Panc1 (cell line): ENCODE data around the gene MYO7B. TPM values are rescaled to one million over a fixed set of nuclear protein-coding genes. Genes with fewer than 3 reads are reported as not detected.

Experiments
- ATAC-seq: fragments of 200-7000 bp; cut with Tn5 transposase; 2 replicates; pipeline ENCODE4 v1.9.1; 2020; ENCODE audit warnings: mild to moderate bottlenecking, moderate library complexity
- BruUV-seq: library from RNA; stranded (reverse); fragments of 400-500 nt; replicated peaks from 2 replicates; lab custom pipeline; 2021; lab: Mats Ljungman, UMichigan
- CTCF ChIA-PET: fragments of 300-600 bp; sonication (Branson Sonifier 250); formaldehyde crosslinking; loops from one replicate; lab custom pipeline; 2022; ENCODE audit warnings: antibody characterized with exemption; lab: Charles Lee
- POLR2A ChIA-PET: fragments of 300-600 bp; sonication (Branson Sonifier 250); formaldehyde crosslinking; loops from one replicate; lab custom pipeline; 2022; ENCODE audit warnings: antibody characterized with exemption; lab: Charles Lee
- DNase-seq: peaks from one replicate; pipeline ENCODE4 v3.0.0-alpha.2; 2010; ENCODE audit warnings: low read depth, low spot score
- H3K27ac ChIP-seq: 2 replicates; pipeline ENCODE4 v1.5.1; 2011; ENCODE audit warnings: mild to moderate bottlenecking, low read length, inconsistent platforms
- H3K27me3 ChIP-seq: fragments of 200-500 bp; sonication (Bioruptor generic); 2 replicates; pipeline ENCODE4 v1.6.0; 2014; ENCODE audit warnings: low read length, inconsistent platforms; ENCODE audit not compliant: control insufficient read depth, insufficient read depth
- H3K36me3 ChIP-seq: fragments of 200-500 bp; sonication (Bioruptor generic); 2 replicates; pipeline ENCODE4 v1.5.1; 2014; ENCODE audit warnings: inconsistent platforms, mild to moderate bottlenecking, low read length, moderate library complexity; ENCODE audit not compliant: control insufficient read depth, insufficient read depth
- H3K4me1 ChIP-seq: 2 replicates; pipeline ENCODE4 v1.5.1; 2011; ENCODE audit warnings: inconsistent platforms, mild to moderate bottlenecking, low read length, moderate library complexity; ENCODE audit not compliant: control insufficient read depth, insufficient read depth
- H3K4me3 ChIP-seq, 2 experiments: 2 replicates each; pipeline ENCODE4 v1.5.1; 2011 to 2012; ENCODE audit warnings: low read depth in 2 of 2, low read length in 2 of 2, mild to moderate bottlenecking in 2 of 2, inconsistent platforms in 1 of 2, moderate library complexity in 1 of 2
- H3K9me3 ChIP-seq: fragments of 200-500 bp; sonication (Bioruptor generic); 2 replicates; pipeline ENCODE4 v1.5.1; 2014; ENCODE audit warnings: low read depth, mild to moderate bottlenecking, inconsistent platforms, low read length, moderate library complexity; ENCODE audit not compliant: control insufficient read depth, insufficient read depth
- POLR2AphosphoS5 ChIP-seq: IDR thresholded peaks from 2 replicates; pipeline ENCODE4 v1.6.1; 2012; ENCODE audit warnings: mild to moderate bottlenecking, low read depth, low read length, moderate library complexity
- SIN3A ChIP-seq: IDR thresholded peaks from 2 replicates; pipeline ENCODE4 v1.6.1; 2012; ENCODE audit warnings: low read depth, mild to moderate bottlenecking, low read length, moderate library complexity, borderline replicate concordance; ENCODE audit not compliant: insufficient read depth
- TCF7L2 ChIP-seq: IDR thresholded peaks from 2 replicates; pipeline ENCODE4 v1.6.1; 2011; ENCODE audit warnings: mild to moderate bottlenecking, low read depth, low read length, inconsistent platforms
- in situ Hi-C: cut with HindIII; loops from 2 replicates; pipeline ENCODE4 v1.10.0; 2016; ENCODE audit warnings: low sequenced_read_pairs, low pct_unique_long_range_greater_than_20kb
- intact Hi-C: fragments of 100-400 bp; cut with micrococcal nuclease; formaldehyde crosslinking; loops from one replicate; pipeline ENCODE4 v1.10.0; 2022; ENCODE audit not compliant: unreplicated experiment
- total RNA-seq: library from RNA; stranded (reverse); gene quantifications from one replicate; pipeline ENCODE4 v1.2.1, GENCODE V29; 2021; ENCODE audit not compliant: unreplicated experiment
- TF ChIP-seq, protein P1 (sequence below): fragments of 450-650 bp; IDR thresholded peaks from 2 replicates; pipeline ENCODE4 v1.5.1; 2017; ENCODE audit warnings: mild to moderate bottlenecking
- TF ChIP-seq, protein P2 (sequence below), 2 experiments: IDR thresholded peaks; 2 replicates each; pipeline ENCODE4 v1.6.1; 2011 to 2012; ENCODE audit warnings: low read depth in 2 of 2, control low read depth in 1 of 2, low read length in 1 of 2, mild to moderate bottlenecking in 1 of 2, moderate library complexity in 1 of 2; ENCODE audit not compliant: insufficient read depth in 1 of 2

MYO7B gene
- total RNA-seq, 1 experiment from 2014 or later = 0.15 TPM

DNA sequence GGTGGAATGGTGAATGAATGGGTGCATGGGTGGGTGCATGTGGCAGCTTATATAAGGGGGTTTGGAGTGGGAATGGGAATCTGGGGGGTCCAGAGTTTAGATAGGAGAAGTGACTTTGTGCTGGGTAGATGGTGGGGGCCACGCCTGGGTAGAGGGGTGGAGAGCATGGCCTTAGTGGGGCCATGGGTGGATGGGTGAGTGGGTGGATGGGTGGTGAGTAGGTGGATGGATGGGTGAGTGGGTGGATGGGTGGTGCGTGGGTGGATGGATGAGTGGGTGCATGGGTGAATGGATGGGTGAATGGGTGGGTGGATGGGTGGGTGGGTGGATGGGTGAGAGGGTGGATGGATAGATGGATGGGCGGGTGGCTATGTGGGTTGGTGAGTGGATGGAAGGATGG, 53.9 kb downstream of the MYO7B start:
- CTCF ChIA-PET = no interaction called here
- Histone ChIP-seq H3K4me3 (no peak overlapping the region), H3K27ac (no peak overlapping the region), H3K27me3 (no peaks in the 10 kb centered on the region), H3K9me3 (no peaks in the 10 kb centered on the region), H3K4me1 (no peaks in the 10 kb centered on the region), H3K36me3 (no peaks in the 10 kb centered on the region)
- intact Hi-C loops = no loop called here
- in situ Hi-C loops = no loop called here
- POLR2A ChIA-PET = no interaction called here
- no TSS peak for BruUV-seq
- no peak for DNase-seq
- TF ChIP-seq POLR2AphosphoS5 (no peak), SIN3A (no peak), TCF7L2 (no peak)
- TF ChIP-seq, protein P1, sequence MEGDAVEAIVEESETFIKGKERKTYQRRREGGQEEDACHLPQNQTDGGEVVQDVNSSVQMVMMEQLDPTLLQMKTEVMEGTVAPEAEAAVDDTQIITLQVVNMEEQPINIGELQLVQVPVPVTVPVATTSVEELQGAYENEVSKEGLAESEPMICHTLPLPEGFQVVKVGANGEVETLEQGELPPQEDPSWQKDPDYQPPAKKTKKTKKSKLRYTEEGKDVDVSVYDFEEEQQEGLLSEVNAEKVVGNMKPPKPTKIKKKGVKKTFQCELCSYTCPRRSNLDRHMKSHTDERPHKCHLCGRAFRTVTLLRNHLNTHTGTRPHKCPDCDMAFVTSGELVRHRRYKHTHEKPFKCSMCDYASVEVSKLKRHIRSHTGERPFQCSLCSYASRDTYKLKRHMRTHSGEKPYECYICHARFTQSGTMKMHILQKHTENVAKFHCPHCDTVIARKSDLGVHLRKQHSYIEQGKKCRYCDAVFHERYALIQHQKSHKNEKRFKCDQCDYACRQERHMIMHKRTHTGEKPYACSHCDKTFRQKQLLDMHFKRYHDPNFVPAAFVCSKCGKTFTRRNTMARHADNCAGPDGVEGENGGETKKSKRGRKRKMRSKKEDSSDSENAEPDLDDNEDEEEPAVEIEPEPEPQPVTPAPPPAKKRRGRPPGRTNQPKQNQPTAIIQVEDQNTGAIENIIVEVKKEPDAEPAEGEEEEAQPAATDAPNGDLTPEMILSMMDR = no peak
- TF ChIP-seq, protein P2, sequence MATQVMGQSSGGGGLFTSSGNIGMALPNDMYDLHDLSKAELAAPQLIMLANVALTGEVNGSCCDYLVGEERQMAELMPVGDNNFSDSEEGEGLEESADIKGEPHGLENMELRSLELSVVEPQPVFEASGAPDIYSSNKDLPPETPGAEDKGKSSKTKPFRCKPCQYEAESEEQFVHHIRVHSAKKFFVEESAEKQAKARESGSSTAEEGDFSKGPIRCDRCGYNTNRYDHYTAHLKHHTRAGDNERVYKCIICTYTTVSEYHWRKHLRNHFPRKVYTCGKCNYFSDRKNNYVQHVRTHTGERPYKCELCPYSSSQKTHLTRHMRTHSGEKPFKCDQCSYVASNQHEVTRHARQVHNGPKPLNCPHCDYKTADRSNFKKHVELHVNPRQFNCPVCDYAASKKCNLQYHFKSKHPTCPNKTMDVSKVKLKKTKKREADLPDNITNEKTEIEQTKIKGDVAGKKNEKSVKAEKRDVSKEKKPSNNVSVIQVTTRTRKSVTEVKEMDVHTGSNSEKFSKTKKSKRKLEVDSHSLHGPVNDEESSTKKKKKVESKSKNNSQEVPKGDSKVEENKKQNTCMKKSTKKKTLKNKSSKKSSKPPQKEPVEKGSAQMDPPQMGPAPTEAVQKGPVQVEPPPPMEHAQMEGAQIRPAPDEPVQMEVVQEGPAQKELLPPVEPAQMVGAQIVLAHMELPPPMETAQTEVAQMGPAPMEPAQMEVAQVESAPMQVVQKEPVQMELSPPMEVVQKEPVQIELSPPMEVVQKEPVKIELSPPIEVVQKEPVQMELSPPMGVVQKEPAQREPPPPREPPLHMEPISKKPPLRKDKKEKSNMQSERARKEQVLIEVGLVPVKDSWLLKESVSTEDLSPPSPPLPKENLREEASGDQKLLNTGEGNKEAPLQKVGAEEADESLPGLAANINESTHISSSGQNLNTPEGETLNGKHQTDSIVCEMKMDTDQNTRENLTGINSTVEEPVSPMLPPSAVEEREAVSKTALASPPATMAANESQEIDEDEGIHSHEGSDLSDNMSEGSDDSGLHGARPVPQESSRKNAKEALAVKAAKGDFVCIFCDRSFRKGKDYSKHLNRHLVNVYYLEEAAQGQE (IDR thresholded peaks at IDR 0.05; ENCODE audit: insufficient read depth in 1 of 2, low read depth in 2 of 2, low read length in 1 of 2) = no peak
- ATAC-seq = no peak

DNA sequence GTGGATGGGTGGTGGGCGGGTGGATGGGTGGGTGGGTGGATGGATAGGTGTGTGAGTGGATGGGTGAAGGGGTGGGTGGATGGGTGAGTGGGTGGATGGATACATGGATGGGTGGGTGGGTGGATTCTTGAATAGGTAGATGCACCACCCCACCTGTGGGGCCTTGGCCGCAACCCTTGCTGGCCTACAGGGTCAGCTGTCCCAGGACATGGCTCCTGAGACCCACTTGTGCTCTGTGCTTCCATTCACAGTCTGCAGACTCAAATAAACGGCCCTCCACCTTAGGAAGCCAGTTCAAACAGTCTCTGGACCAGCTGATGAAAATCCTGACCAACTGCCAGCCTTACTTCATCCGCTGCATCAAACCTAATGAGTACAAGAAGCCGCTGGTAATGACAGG, 54.4 kb downstream of the MYO7B start:
- ATAC-seq = no peak
- TF ChIP-seq TCF7L2 = no peak
- TF ChIP-seq, protein P2 (IDR thresholded peaks at IDR 0.05; ENCODE audit: insufficient read depth in 1 of 2, low read depth in 2 of 2, low read length in 1 of 2) = no peak
- no peak for TF ChIP-seq POLR2AphosphoS5
- no peak for TF ChIP-seq SIN3A
- TF ChIP-seq, protein P1 = no peak
- no peak for DNase-seq
- Histone ChIP-seq H3K4me3 (no peak overlapping the region), H3K4me1 (no peaks in the 10 kb centered on the region), H3K9me3 (no peaks in the 10 kb centered on the region), H3K36me3 (no peaks in the 10 kb centered on the region), H3K27me3 (no peaks in the 10 kb centered on the region), H3K27ac (no peak overlapping the region)
- CTCF ChIA-PET = interaction anchor here (2.6 kb wide), 1 partner anchor 63 kb away, joined by 13 read pairs; no protein-coding TSS in a partner anchor
- intact Hi-C loops = no loop called here
- in situ Hi-C loops = no loop called here
- POLR2A ChIA-PET = no interaction called here
- BruUV-seq = no TSS peak
